Dermis blood vessel endothelial cell (primary cell): Measurements from ENCODE around the gene ZNF618. TPM values are rescaled to one million over a fixed set of nuclear protein-coding genes. Genes with fewer than 3 reads are reported as not detected.

Experiments used
- DNase-seq: peaks from one replicate; pipeline ENCODE4 v3.0.0; 2010
- total RNA-seq: library from RNA; depleted of rRNA; stranded (reverse); fragments of >200 nt; gene quantifications from 2 replicates; pipeline ENCODE4 v1.2.3, GENCODE V29; 2014

Gene ZNF618
- total RNA-seq, 1 donor from 2014 or later = 11.7 TPM

- DNase-seq = no peak
Observed at GRCh38 chr9:114046875-114047274, 170.8 kb downstream of the ZNF618 start.

- DNase-seq = peak; percentile 52
Observed at GRCh38 chr9:114047717-114048116, 171.6 kb downstream of the ZNF618 start.

- DNase-seq = no peak
Observed at GRCh38 chr9:114048533-114049415, 172.7 kb downstream of the ZNF618 start.

GRCh38 chr9:114049441-114050225, 173.5 kb downstream of the ZNF618 start:
- no peak for DNase-seq

- DNase-seq = no peak
Observed at GRCh38 chr9:114050226-114050568, 174.1 kb downstream of the ZNF618 start.

- DNase-seq = no peak
Observed at GRCh38 chr9:114050646-114051045, 174.5 kb downstream of the ZNF618 start.

- no peak for DNase-seq
Observed at GRCh38 chr9:114051281-114051680, 175.2 kb downstream of the ZNF618 start.

GRCh38 chr9:114051706-114052105, 175.6 kb downstream of the ZNF618 start:
- no peak for DNase-seq

- DNase-seq = no peak
Observed at GRCh38 chr9:114053246-114054005, 177.3 kb downstream of the ZNF618 start.

GRCh38 chr9:114054191-114054690, 178.1 kb downstream of the ZNF618 start:
- no peak for DNase-seq

GRCh38 chr9:114055061-114055460, 179.0 kb downstream of the ZNF618 start:
- no peak for DNase-seq

GRCh38 chr9:114055894-114056293, 179.8 kb downstream of the ZNF618 start:
- no peak for DNase-seq

- no peak for DNase-seq
Observed at GRCh38 chr9:114056527-114056926, 180.4 kb downstream of the ZNF618 start.

- no peak for DNase-seq
Observed at GRCh38 chr9:114057161-114057885, 181.2 kb downstream of the ZNF618 start.

GRCh38 chr9:114058688-114059046, 182.6 kb downstream of the ZNF618 start:
- DNase-seq = no peak

GRCh38 chr9:114059047-114059803, 183.1 kb downstream of the ZNF618 start:
- DNase-seq = no peak

- no peak for DNase-seq
Observed at GRCh38 chr9:114060070-114060469, 184.0 kb downstream of the ZNF618 start.

- DNase-seq = no peak
Observed at GRCh38 chr9:114060711-114061110, 184.6 kb downstream of the ZNF618 start.

GRCh38 chr9:114061292-114061691, 185.2 kb downstream of the ZNF618 start:
- DNase-seq = no peak

- no peak for DNase-seq
Observed at GRCh38 chr9:114061830-114062474, 185.8 kb downstream of the ZNF618 start.

GRCh38 chr9:114065304-114065703, 189.2 kb downstream of the ZNF618 start:
- DNase-seq = no peak
